ENCODE results near the gene PCDH15.

Gene PCDH15

GRCh38 chr10:53839440-53840039, 961.5 kb downstream of the PCDH15 start:
- Histone ChIP-seq H3K9me3 (ENCODE audit: insufficient read depth, low read length) (no peaks in the 10 kb centered on the region), H3F3A (ENCODE audit: insufficient read depth) (no peaks in the 10 kb centered on the region), H2AFZ (ENCODE audit: low read depth, low read length, severe bottlenecking) (no peak overlapping the region), H3K4me2 (ENCODE audit: low read depth, low read length, poor library complexity, severe bottlenecking) (no peak overlapping the region), H3K4me3 (ENCODE audit: insufficient read depth, low read length, poor library complexity, severe bottlenecking) (no peak overlapping the region), H3K27me3 (ENCODE audit: low read length) (no peaks in the 10 kb centered on the region), H4K20me1 (ENCODE audit: low read depth, low read length) (no peaks in the 10 kb centered on the region), H3K36me3 (ENCODE audit: low read length) (no peaks in the 10 kb centered on the region), H3K9ac (ENCODE audit: low read length) (no peak overlapping the region), H3K27ac (ENCODE audit: low read depth, low read length) (no peak overlapping the region), H3K79me2 (ENCODE audit: insufficient read depth, low read length) (no peaks in the 10 kb centered on the region), H3K9me2 (replicated peaks; ENCODE audit: insufficient read depth, low read length) (no peaks in the 10 kb centered on the region)
- TF ChIP-seq, protein P1, sequence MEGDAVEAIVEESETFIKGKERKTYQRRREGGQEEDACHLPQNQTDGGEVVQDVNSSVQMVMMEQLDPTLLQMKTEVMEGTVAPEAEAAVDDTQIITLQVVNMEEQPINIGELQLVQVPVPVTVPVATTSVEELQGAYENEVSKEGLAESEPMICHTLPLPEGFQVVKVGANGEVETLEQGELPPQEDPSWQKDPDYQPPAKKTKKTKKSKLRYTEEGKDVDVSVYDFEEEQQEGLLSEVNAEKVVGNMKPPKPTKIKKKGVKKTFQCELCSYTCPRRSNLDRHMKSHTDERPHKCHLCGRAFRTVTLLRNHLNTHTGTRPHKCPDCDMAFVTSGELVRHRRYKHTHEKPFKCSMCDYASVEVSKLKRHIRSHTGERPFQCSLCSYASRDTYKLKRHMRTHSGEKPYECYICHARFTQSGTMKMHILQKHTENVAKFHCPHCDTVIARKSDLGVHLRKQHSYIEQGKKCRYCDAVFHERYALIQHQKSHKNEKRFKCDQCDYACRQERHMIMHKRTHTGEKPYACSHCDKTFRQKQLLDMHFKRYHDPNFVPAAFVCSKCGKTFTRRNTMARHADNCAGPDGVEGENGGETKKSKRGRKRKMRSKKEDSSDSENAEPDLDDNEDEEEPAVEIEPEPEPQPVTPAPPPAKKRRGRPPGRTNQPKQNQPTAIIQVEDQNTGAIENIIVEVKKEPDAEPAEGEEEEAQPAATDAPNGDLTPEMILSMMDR (IDR thresholded peaks at IDR 0.05; ENCODE audit: insufficient read depth, low read length, poor library complexity, severe bottlenecking): peak; percentile 17
- TF ChIP-seq EZH2phosphoT487 (conservative IDR thresholded peaks at IDR 0.05; ENCODE audit: low read length): no peak

DNA sequence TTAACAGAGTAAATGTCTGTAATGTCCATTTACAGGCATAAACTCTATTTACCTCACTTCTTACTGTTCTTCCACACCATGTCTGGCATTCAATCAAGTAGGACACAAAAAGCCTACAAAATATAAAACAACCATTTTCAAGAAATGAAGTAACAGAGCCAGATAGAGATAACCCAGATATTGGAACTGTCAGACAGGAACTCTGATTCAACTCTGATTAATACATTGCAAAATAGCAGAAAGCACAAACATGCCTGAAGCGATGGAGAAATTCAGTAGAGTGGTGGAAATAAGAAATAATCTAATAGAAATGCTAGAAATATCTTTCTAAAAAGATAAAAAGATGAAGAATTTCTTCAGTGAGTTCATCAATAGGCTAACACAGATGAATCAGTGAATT, 964.4 kb downstream of the PCDH15 start:
- no peaks in the 10 kb centered on the region for H3K79me2 ChIP-seq (ENCODE audit: insufficient read depth, low read length)
- TF ChIP-seq, protein P1 (IDR thresholded peaks at IDR 0.05; ENCODE audit: insufficient read depth, low read length, poor library complexity, severe bottlenecking): no peak
- TF ChIP-seq EZH2phosphoT487 (conservative IDR thresholded peaks at IDR 0.05; ENCODE audit: low read length): no peak
- no peak overlapping the region for H3K4me3 ChIP-seq (ENCODE audit: insufficient read depth, low read length, poor library complexity, severe bottlenecking)
- H3K36me3 ChIP-seq (ENCODE audit: low read length): no peaks in the 10 kb centered on the region
- H3F3A ChIP-seq (ENCODE audit: insufficient read depth): no peaks in the 10 kb centered on the region
- H3K9ac ChIP-seq (ENCODE audit: low read length): no peak overlapping the region
- H2AFZ ChIP-seq (ENCODE audit: low read depth, low read length, severe bottlenecking): no peak overlapping the region
- no peaks in the 10 kb centered on the region for H3K9me2 ChIP-seq (replicated peaks; ENCODE audit: insufficient read depth, low read length)
- no peak overlapping the region for H3K4me2 ChIP-seq (ENCODE audit: low read depth, low read length, poor library complexity, severe bottlenecking)
- no peaks in the 10 kb centered on the region for H4K20me1 ChIP-seq (ENCODE audit: low read depth, low read length)
- H3K27ac ChIP-seq (ENCODE audit: low read depth, low read length): no peak overlapping the region
- no peaks in the 10 kb centered on the region for H3K9me3 ChIP-seq (ENCODE audit: insufficient read depth, low read length)
- no peaks in the 10 kb centered on the region for H3K27me3 ChIP-seq (ENCODE audit: low read length)

DNA sequence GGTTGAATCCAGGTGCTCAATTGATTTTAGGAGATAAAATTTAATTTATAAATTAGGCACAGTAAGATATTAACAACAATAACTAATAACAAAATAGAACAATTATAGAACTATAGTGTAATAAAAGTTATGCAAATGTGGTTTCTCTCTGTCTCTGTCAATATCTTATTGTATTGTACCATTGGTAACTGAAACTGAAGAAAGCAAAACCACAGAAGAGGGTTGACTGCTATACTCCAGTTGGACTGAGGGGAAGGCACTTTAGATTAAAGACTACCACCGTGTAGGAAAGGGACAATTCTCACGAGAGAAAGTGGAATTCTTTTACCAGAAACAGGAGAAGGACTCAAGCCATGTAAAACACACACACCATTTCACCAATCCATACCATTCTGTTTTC, 967.1 kb downstream of the PCDH15 start:
- Histone ChIP-seq H3K9me2 (replicated peaks; ENCODE audit: insufficient read depth, low read length) (no peaks in the 10 kb centered on the region), H2AFZ (ENCODE audit: low read depth, low read length, severe bottlenecking) (no peak overlapping the region), H3K27me3 (ENCODE audit: low read length) (no peaks in the 10 kb centered on the region), H3K4me2 (ENCODE audit: low read depth, low read length, poor library complexity, severe bottlenecking) (no peak overlapping the region), H3K9ac (ENCODE audit: low read length) (no peak overlapping the region), H3K36me3 (ENCODE audit: low read length) (no peaks in the 10 kb centered on the region), H3K4me3 (ENCODE audit: insufficient read depth, low read length, poor library complexity, severe bottlenecking) (no peak overlapping the region), H3K27ac (ENCODE audit: low read depth, low read length) (no peak overlapping the region), H3K9me3 (ENCODE audit: insufficient read depth, low read length) (no peaks in the 10 kb centered on the region), H3K79me2 (ENCODE audit: insufficient read depth, low read length) (no peaks in the 10 kb centered on the region), H4K20me1 (ENCODE audit: low read depth, low read length) (no peaks in the 10 kb centered on the region), H3F3A (ENCODE audit: insufficient read depth) (no peaks in the 10 kb centered on the region)
- TF ChIP-seq, protein P1 (IDR thresholded peaks at IDR 0.05; ENCODE audit: insufficient read depth, low read length, poor library complexity, severe bottlenecking): no peak
- TF ChIP-seq EZH2phosphoT487 (conservative IDR thresholded peaks at IDR 0.05; ENCODE audit: low read length): no peak
